Prostate gland (tissue), 2 donors: Measurements from ENCODE around the gene DOC2B. TPM values are rescaled to one million over a fixed set of nuclear protein-coding genes. Genes with fewer than 3 reads are reported as not detected.

Experiments used
- DNase-seq: peaks from one replicate; pipeline ENCODE4 v3.0.0-alpha.2; 2019; ENCODE audit warnings: low spot score
- H3K27ac ChIP-seq, 2 donors: fragments of 200-600 bp; sonication (generic); 2 replicates each; pipeline ENCODE4 v1.5.1; 2017 to 2019
- H3K27me3 ChIP-seq: fragments of 200-600 bp; sonication (generic); replicated peaks from 2 replicates; pipeline ENCODE4 v1.5.1; 2019; ENCODE audit not compliant: insufficient read depth
- H3K36me3 ChIP-seq, 2 donors: fragments of 200-600 bp; sonication (generic); 1 replicate in 1 of 2; 2 replicates in 1 of 2; pipeline versions ENCODE4 v1.5.1 to v1.8.1; 2017 to 2019
- H3K4me1 ChIP-seq: fragments of 200-600 bp; sonication (generic); replicated peaks from 2 replicates; pipeline ENCODE4 v1.5.1; 2019
- H3K4me3 ChIP-seq, 2 donors: fragments of 200-600 bp; sonication (generic); 2 replicates each; pipeline ENCODE4 v1.5.1; 2017 to 2019
- H3K9me3 ChIP-seq: fragments of 200-600 bp; sonication (generic); 2 replicates; pipeline ENCODE4 v1.5.1; 2017
- CTCF ChIP-seq, 4 experiments: fragments of 200-600 bp in 2 of 4; fragments of 450-650 bp in 2 of 4; sonication (generic) in 2 of 4; IDR thresholded peaks; 1 replicate in 3 of 4; 2 replicates in 1 of 4; pipeline ENCODE4 v1.5.1; 2016 to 2019; ENCODE audit warnings: antibody characterized with exemption in 4 of 4, mild to moderate bottlenecking in 2 of 4, moderate library complexity in 2 of 4
- POLR2A ChIP-seq: fragments of 450-650 bp; IDR thresholded peaks from one replicate; pipeline ENCODE4 v1.6.1; 2016; ENCODE audit warnings: antibody characterized with exemption, mild to moderate bottlenecking
- POLR2AphosphoS5 ChIP-seq: sonication (generic); formaldehyde crosslinking; IDR thresholded peaks from one replicate; pipeline ENCODE4 v1.6.1; 2017; ENCODE audit warnings: antibody characterized with exemption
- WGBS: methylation state at CpG from one replicate; pipeline ENCODE4 v1.1.5; 2018; 5-methylcytosine and 5-hydroxymethylcytosine counted together
- intact Hi-C: fragments of 100-400 bp; cut with DNase I; formaldehyde crosslinking; loops from one replicate; pipeline ENCODE4 v1.14.2; 2022
- total RNA-seq, 2 donors: library from RNA; depleted of rRNA; stranded (reverse); fragments of >200 nt; gene quantifications; one replicate each; pipeline ENCODE4 v1.1.0, GENCODE V29; 2016

The DOC2B gene
- total RNA-seq, 2 donors from 2014 or later, result 3.0 to 3.1 TPM

GRCh38 chr17:149231-149630 is 32.2 kb downstream of the DOC2B start:
- 89% methylated on average over 7 of the region's 7 CpGs for WGBS
- Histone ChIP-seq H3K27me3 (no peaks in the 10 kb centered on the region), H3K36me3 (no peaks in the 10 kb centered on the region), H3K4me1 (no peaks in the 10 kb centered on the region), H3K4me3 (no peak overlapping the region), H3K27ac (no peak overlapping the region), H3K9me3 (no peaks in the 10 kb centered on the region)
- intact Hi-C loops, result no loop called here
- TF ChIP-seq POLR2AphosphoS5 (no peak), POLR2A (no peak), CTCF (IDR thresholded peaks at IDR 0.05) (no peak)
- DNase-seq, result no peak

GRCh38 chr17:148757-149156 is 32.7 kb downstream of the DOC2B start:
- H3K27ac ChIP-seq, result no peak overlapping the region
- H3K4me3 ChIP-seq, result no peak overlapping the region
- no peaks in the 10 kb centered on the region for H3K27me3 ChIP-seq
- intact Hi-C loops, result no loop called here
- no peaks in the 10 kb centered on the region for H3K9me3 ChIP-seq
- H3K4me1 ChIP-seq, result no peaks in the 10 kb centered on the region
- DNase-seq, result no peak
- TF ChIP-seq POLR2AphosphoS5 (no peak), POLR2A (no peak), CTCF (IDR thresholded peaks at IDR 0.05) (no peak)
- H3K36me3 ChIP-seq, result no peaks in the 10 kb centered on the region
- 78% methylated on average over 10 of the region's 11 CpGs for WGBS

GRCh38 chr17:147796-148740 is 33.4 kb downstream of the DOC2B start:
- Histone ChIP-seq H3K36me3 (no peaks in the 10 kb centered on the region), H3K4me1 (no peaks in the 10 kb centered on the region), H3K4me3 (no peak overlapping the region), H3K27ac (no peak overlapping the region), H3K27me3 (no peaks in the 10 kb centered on the region), H3K9me3 (no peaks in the 10 kb centered on the region)
- TF ChIP-seq POLR2AphosphoS5 (no peak), CTCF (IDR thresholded peaks at IDR 0.05) (no peak), POLR2A (no peak)
- intact Hi-C loops, result no loop called here
- no peak for DNase-seq
- 90% methylated on average over 17 of the region's 17 CpGs for WGBS

- TF ChIP-seq CTCF (IDR thresholded peaks at IDR 0.05), result no peak
- no peak for TF ChIP-seq POLR2A
- TF ChIP-seq POLR2AphosphoS5, result no peak
- no peak for DNase-seq
- Histone ChIP-seq H3K27me3 (no peaks in the 10 kb centered on the region), H3K9me3 (no peaks in the 10 kb centered on the region), H3K36me3 (no peaks in the 10 kb centered on the region), H3K27ac (no peak overlapping the region), H3K4me1 (no peaks in the 10 kb centered on the region), H3K4me3 (no peak overlapping the region)
- 94% methylated on average over 12 of the region's 27 CpGs for WGBS
- intact Hi-C loops, result no loop called here
Observed at GRCh38 chr17:146983-147761, 34.3 kb downstream of the DOC2B start.
